SJSA1 (cell line): Measurements from ENCODE around the gene FYN. TPM values are rescaled to one million over a fixed set of nuclear protein-coding genes. Genes with fewer than 3 reads are reported as not detected.

Source experiments
- DNase-seq, 2 experiments: peaks; one replicate each; pipeline ENCODE4 v3.0.0-alpha.2; 2015 to 2020; ENCODE audit warnings: low spot score in 2 of 2, low read depth in 1 of 2
- H3K27ac ChIP-seq: fragments of 250-450 bp; sonication (Bioruptor Pico); 2 replicates; pipeline ENCODE4 v1.5.1; 2020; ENCODE audit warnings: mild to moderate bottlenecking, moderate library complexity
- H3K27me3 ChIP-seq: fragments of 250-450 bp; sonication (Bioruptor Pico); replicated peaks from 2 replicates; pipeline ENCODE4 v1.5.1; 2020; ENCODE audit warnings: mild to moderate bottlenecking, moderate library complexity
- H3K36me3 ChIP-seq: fragments of 250-450 bp; sonication (Bioruptor Pico); 2 replicates; pipeline ENCODE4 v1.5.1; 2020; ENCODE audit warnings: mild to moderate bottlenecking
- H3K4me1 ChIP-seq: fragments of 250-450 bp; sonication (Bioruptor Pico); replicated peaks from 2 replicates; pipeline ENCODE4 v1.6.1; 2021; ENCODE audit warnings: mild to moderate bottlenecking
- H3K4me3 ChIP-seq: fragments of 250-450 bp; sonication (Bioruptor Pico); 2 replicates; pipeline ENCODE4 v1.5.1; 2020; ENCODE audit warnings: mild to moderate bottlenecking
- H3K9me3 ChIP-seq: fragments of 250-450 bp; sonication (Bioruptor Pico); replicated peaks from 2 replicates; pipeline ENCODE4 v1.5.1; 2020; ENCODE audit warnings: mild to moderate bottlenecking
- total RNA-seq: library from RNA; depleted of rRNA; stranded (reverse); fragments of >200 nt; shearing (Covaris generic); gene quantifications from 2 replicates; pipeline ENCODE4 v1.2.3, GENCODE V29; 2014

The FYN gene
- total RNA-seq, 1 experiment from 2014 or later: 53.4 TPM

DNA sequence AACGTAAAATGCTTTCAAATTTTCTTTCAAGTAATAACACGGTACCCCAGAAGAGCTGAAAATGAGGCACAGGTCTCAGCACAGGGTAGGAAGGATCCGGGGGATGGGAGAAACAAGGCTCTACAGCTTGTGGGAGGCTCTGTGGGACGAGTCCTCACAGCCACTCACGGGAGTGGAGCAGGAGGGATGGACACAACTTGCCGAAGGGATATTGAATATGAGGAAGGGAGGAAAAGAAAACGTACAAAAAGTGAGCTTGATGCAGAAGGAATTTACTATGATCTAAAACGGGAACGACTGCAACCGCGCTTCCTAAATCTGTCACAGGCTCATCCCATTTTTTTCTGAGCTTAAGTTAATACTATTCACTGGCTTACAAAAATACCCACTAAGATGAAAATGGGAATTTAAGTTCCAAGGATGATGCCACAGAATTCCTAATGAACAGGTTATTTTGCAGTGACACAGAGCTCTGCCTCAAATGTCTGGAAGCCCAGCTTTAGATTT is 72.9 kb downstream of the FYN start:
- Histone ChIP-seq H3K4me1 (peaks cover 31% of the 10 kb centered on the region), H3K27ac (no peak overlapping the region), H3K9me3 (no peaks in the 10 kb centered on the region), H3K36me3 (0 out of 2 replicates have a peak, but pooled peaks cover 5% of the 10 kb centered on the region), H3K4me3 (no peak overlapping the region), H3K27me3 (no peaks in the 10 kb centered on the region)
- no peak for DNase-seq

DNA sequence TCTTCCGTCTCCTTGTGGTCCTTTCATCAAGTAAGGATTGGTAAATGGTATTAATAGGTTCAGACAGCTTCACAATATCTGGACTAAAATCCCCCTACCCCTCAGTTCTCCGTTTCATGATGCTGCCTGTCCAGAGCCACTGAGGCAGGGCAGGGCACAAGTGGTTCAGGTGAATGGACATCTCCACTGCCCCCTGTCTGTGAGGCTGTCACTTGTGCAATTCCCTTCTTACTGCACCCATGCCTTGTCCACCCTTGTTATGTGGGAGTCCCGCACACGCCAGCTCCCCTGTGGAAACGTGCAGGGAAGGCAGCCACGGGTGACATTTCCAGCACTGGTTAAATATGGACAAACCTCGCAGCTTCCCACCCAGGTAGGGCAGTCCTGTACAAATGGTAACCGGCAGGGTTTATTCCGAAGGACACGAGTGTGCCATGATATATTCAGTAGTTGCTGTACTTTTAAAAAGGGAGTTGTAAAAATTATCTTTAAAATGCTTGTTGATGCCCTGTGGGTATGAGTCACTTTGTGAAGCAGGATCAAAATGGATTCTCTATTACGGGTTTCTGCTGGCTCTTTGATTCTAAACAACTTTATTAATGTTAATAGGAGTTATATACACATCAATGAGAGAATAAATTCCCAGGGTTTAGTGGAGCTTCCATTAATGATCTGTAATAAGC is 73.5 kb downstream of the FYN start:
- H3K27ac ChIP-seq: no peak overlapping the region
- DNase-seq: no peak
- no peaks in the 10 kb centered on the region for H3K27me3 ChIP-seq
- 0 out of 2 replicates have a peak, but pooled peaks cover 5% of the 10 kb centered on the region for H3K36me3 ChIP-seq
- H3K4me3 ChIP-seq: no peak overlapping the region
- H3K9me3 ChIP-seq: no peaks in the 10 kb centered on the region
- H3K4me1 ChIP-seq: peaks cover 25% of the 10 kb centered on the region

DNA sequence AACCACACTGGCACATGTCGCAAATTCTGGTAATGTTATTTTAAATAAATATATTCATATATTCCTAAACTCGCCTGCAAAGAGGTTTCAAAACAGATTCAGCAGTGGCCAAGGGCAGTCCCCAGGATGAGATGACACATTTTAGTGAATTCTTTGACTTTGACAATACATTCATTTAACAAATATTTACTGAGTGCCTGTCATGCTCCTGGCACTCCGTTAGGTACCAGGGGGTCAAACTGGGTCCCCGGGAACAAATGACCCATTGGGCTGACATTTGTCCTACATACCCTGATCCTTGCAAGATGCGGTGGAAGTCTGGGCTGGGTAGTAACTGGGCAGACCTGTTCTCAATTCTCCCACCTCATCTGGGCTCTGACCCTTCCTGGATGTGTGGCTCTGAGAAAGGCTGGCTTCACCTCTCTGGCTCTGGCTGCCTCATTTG is 74.9 kb downstream of the FYN start:
- Histone ChIP-seq H3K27ac (no peak overlapping the region), H3K9me3 (no peaks in the 10 kb centered on the region), H3K27me3 (no peaks in the 10 kb centered on the region), H3K4me3 (no peak overlapping the region), H3K36me3 (0 out of 2 replicates have a peak, but pooled peaks cover 5% of the 10 kb centered on the region), H3K4me1 (peaks cover 11% of the 10 kb centered on the region)
- no peak for DNase-seq

DNA sequence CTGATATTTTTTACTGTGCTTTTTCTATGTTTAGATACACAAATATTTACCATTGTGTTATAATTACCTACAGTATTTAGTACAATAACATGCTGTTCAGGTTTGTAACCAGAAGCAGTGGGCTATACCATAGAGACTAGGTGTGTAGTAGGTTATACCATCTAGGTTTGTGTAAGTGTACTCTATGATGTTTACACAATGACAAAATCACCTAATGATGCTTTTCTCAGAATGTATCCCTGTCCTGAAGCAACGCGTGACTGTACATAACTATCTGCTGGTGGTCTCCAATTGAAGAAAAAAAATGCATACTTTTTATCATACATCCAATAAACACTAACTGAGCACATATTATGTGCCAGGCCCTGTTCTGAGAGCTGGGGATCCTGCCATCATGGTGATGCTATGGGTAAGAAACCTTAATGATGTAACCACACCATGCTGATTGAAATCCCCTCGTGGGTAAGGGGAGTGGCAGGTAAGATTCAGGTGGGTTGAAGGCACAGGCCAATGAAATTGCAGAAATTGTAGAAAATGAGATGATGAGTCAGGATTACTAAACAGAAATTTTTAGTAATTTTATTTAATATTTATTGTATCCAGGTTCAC is 76.8 kb downstream of the FYN start:
- Histone ChIP-seq H3K9me3 (no peaks in the 10 kb centered on the region), H3K4me3 (no peak overlapping the region), H3K27me3 (no peaks in the 10 kb centered on the region)

DNA sequence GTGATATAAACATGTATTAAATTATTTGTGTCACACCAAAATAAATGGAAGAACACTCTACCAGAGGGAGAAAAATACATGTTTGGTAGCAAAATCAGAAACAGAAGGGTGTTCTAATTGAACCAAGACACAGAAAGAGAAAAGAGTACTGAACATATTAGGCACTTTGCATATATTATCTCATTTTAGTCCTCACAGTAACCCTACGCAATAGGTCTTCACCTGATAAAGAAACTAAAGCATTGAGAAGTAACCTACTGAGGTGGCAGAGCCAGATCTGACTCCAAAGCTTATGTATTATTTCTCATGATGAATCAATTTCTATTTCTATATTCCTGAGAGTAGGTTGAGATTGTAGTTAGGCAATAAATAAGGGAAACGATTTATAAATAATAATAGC is 77.7 kb downstream of the FYN start:
- H3K27ac ChIP-seq: no peak overlapping the region
- H3K4me1 ChIP-seq: peaks cover 14% of the 10 kb centered on the region
- H3K36me3 ChIP-seq: 0 out of 2 replicates have a peak, but pooled peaks cover 5% of the 10 kb centered on the region
- no peak for DNase-seq
- no peaks in the 10 kb centered on the region for H3K9me3 ChIP-seq
- H3K27me3 ChIP-seq: no peaks in the 10 kb centered on the region
- no peak overlapping the region for H3K4me3 ChIP-seq

More for the DNA sequence above, 76.8 kb downstream of the FYN start:
- Histone ChIP-seq H3K36me3 (0 out of 2 replicates have a peak, but pooled peaks cover 5% of the 10 kb centered on the region), H3K27ac (no peak overlapping the region), H3K4me1 (peaks cover 11% of the 10 kb centered on the region)
- DNase-seq: no peak

DNA sequence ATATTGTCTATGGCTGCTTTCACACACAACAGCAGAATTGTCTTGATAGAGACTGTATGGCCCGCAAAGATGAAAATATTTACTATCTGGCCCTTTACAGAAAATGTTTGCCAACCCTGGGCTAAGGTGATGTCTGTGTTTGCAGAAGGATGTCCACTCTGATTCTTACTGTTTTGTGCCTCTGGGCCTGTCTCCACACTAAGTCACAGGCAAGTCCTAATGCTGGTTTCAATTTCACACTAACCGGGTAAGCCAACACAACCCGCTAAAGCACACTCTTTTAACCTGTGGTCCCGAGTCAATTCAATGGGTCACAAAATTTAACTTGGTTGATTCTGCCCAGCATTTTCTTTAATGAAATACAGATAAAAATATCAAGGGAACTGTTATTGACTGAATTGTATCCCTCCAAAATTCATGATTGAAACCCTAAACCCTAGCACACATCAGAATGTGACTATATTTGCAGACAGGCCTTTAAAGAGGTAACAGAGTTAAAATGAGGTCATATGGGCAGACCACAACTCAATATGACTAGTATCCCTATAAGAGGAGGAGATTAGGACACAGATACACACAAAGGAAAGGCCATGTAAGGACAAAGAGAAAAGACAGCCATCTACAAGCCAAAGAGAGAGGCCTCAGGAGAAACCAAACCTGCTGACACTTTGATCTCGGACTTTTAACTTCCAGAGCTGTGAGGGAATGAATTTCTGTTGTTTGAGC is 78.4 kb downstream of the FYN start:
- DNase-seq: no peak
- Histone ChIP-seq H3K27me3 (no peaks in the 10 kb centered on the region), H3K4me3 (no peak overlapping the region), H3K9me3 (no peaks in the 10 kb centered on the region), H3K36me3 (0 out of 2 replicates have a peak, but pooled peaks cover 5% of the 10 kb centered on the region), H3K27ac (no peak overlapping the region), H3K4me1 (peaks cover 14% of the 10 kb centered on the region)

DNA sequence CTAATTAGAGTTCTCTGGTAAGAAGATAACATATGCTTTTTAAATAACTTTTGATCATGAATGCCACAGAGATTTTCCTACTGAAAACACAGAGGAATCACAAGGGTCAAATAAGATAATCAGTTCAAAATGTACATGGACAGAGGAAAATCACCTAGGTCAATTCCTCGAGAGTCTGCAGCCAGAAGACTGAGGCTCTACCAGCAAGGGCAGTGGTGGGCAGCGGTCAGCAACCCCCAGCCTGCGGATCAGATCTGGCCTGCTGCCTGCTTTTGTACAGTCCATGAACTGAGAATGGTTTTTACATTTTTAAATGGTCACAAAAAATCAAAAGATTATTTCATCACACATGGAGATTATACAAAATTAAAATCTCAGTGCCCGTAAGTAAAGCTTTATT is 79.0 kb downstream of the FYN start:
- Histone ChIP-seq H3K9me3 (no peaks in the 10 kb centered on the region), H3K36me3 (0 out of 2 replicates have a peak, but pooled peaks cover 3% of the 10 kb centered on the region), H3K4me1 (peaks cover 14% of the 10 kb centered on the region), H3K27me3 (no peaks in the 10 kb centered on the region), H3K27ac (no peak overlapping the region), H3K4me3 (no peak overlapping the region)
- DNase-seq: no peak

DNA sequence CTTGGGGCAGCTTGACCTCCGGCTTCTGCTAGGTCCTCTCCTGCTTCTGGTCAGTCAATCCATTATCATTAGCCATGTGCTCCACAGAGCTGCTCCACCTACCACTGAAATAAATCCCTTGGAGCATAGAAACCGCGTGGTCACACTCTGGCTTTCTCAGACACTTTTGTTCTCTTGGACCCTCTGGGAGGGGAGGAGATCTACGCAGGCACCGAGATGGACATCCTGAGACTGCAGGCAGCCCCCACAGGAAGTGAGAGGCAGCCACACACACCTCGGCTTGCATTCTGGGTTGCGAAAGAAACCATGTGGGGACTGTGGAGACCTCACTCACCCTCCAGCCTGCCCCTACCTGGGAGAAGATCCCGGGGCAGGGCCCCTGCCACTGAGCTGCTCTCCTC is 79.5 kb downstream of the FYN start:
- Histone ChIP-seq H3K4me1 (peaks cover 12% of the 10 kb centered on the region), H3K27me3 (no peaks in the 10 kb centered on the region), H3K36me3 (no peaks in the 10 kb centered on the region), H3K4me3 (no peak overlapping the region), H3K9me3 (no peaks in the 10 kb centered on the region), H3K27ac (no peak overlapping the region)
- no peak for DNase-seq

DNA sequence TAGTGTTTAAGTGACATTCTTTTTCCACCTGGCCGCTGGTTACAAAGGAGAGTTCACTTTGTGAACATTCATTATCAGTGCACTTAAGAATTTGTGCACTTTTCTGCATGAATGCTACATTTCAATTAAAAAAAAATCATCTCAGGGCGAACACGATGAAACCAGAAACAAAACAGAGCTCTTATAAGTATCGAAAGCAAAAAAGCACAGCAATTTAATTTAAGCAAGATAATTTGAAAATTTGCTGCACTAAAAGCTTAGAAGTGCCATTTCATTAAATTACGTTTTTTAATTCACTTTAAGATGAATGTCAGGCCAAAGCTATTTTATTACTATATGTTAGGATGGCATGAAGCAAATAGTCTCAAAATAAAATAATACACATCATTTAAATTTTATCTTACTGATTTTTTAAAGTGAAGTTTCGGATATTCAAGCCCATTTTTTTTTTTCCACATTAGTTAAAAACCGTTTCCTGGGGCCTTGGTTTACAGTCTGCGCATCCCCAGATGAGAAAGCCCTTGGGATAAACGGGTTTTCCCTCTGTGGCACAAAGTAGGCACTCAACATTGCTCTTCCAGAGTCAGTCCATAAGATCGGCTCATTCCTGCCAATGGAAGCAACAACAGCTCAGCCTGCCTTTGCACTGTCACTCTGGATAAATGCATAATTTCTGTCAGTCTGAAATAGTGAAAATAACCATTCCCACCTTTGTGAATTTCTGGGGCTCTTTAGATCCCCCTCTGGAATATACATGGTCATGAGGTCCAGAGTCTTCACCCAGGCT is 80.1 kb downstream of the FYN start:
- H3K4me3 ChIP-seq: no peak overlapping the region
- H3K9me3 ChIP-seq: no peaks in the 10 kb centered on the region
- no peak overlapping the region for H3K27ac ChIP-seq
- H3K27me3 ChIP-seq: no peaks in the 10 kb centered on the region
- peaks cover 6% of the 10 kb centered on the region for H3K4me1 ChIP-seq
- DNase-seq: no peak
- no peaks in the 10 kb centered on the region for H3K36me3 ChIP-seq

DNA sequence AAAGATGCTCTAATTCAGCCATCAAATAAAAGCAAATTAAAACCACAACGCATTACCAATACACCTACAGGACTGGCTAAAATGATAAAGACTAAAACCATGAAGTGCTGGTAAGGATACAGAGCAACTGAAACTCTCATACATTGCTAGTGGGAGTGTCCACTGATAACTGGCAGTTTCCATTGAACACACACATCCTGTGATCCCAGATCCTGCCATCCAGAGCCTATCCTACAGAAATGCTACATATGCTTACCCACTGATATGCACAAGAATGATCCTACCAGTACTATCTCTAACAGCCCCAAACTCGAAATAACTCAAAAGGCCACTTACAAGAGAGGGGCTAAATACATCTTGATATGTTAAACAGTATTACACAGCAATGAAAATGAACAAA is 81.0 kb downstream of the FYN start:
- Histone ChIP-seq H3K27ac (no peak overlapping the region), H3K4me1 (peaks cover 6% of the 10 kb centered on the region)
- DNase-seq: no peak

DNA sequence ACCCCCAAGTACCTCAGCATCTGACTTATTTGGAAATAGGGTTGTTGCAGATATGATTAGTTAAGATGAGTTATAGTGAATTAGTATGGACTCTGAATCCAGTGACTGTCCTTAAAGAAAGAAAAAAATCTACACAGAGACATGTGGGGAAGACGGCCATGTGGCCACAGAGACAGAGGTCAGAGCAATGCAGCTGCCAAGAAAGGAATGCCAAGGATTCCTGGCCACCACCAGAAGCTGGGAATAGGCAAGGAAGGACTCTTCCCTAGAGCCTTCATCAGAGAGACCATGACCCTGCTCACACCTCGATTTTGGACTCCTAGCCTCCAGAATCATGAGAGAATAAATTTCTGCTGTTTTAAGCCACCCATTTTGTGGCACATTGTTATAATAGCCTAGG is 81.8 kb downstream of the FYN start:
- peak in 1 of 2 experiments; percentile 28 for DNase-seq
- Histone ChIP-seq H3K27me3 (no peaks in the 10 kb centered on the region), H3K9me3 (no peaks in the 10 kb centered on the region), H3K4me1 (peaks cover 6% of the 10 kb centered on the region), H3K36me3 (no peaks in the 10 kb centered on the region), H3K4me3 (no peak overlapping the region), H3K27ac (no peak overlapping the region)

More for the DNA sequence above, 81.0 kb downstream of the FYN start:
- H3K4me3 ChIP-seq: no peak overlapping the region
- H3K36me3 ChIP-seq: no peaks in the 10 kb centered on the region
- H3K27me3 ChIP-seq: no peaks in the 10 kb centered on the region
- H3K9me3 ChIP-seq: no peaks in the 10 kb centered on the region

DNA sequence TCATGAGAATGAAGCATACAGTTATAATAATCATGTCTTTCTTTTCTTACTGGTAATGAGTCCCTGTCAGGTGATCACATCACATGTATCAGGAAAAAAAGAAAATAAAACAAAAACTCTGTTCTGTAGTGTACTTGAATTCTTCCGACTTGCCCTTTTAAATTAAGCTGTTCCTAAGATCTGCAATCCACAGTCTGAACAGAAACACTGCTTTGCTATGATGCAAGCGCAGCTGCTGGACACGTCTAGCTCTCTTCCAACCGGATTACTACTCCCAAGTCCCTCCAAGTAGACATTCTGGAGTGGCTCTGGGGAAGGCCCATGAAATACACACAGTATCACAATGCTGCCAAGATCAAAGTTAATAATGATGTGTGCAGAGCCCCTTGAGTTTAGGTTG is 83.7 kb downstream of the FYN start:
- no peak overlapping the region for H3K27ac ChIP-seq
- no peak for DNase-seq
- no peak overlapping the region for H3K4me3 ChIP-seq
- no peaks in the 10 kb centered on the region for H3K36me3 ChIP-seq
- H3K9me3 ChIP-seq: no peaks in the 10 kb centered on the region
- H3K4me1 ChIP-seq: peaks cover 13% of the 10 kb centered on the region
- H3K27me3 ChIP-seq: no peaks in the 10 kb centered on the region
